ENCODE results near the gene MYO18B. TPM values are rescaled to one million over a fixed set of nuclear protein-coding genes. Genes with fewer than 3 reads are reported as not detected.

MYO18B gene
- total and polyA plus RNA-seq, 2 of the 4 experiments (the other 2 are of a cell fraction): under 0.01 TPM; not detected in 1

- Histone ChIP-seq H2AK9ac (replicated peaks; ENCODE audit: low read depth, low read length, poor library complexity) (no peak overlapping the region), H2BK5ac (ENCODE audit: low read depth, low read length, poor library complexity, severe bottlenecking) (no peak overlapping the region), H4K5ac (ENCODE audit: low read depth, low read length) (no peak overlapping the region), H4K91ac (ENCODE audit: insufficient read depth, low read depth, low read length) (no peak overlapping the region), H2AFZ (replicated peaks; ENCODE audit: low read length, poor library complexity) (no peak overlapping the region), H3K23ac (ENCODE audit: low read depth, low read length) (no peak overlapping the region), H3K56ac (ENCODE audit: extremely low read depth, insufficient read depth, low read length) (no peak overlapping the region), H3K4me3 (ENCODE audit: insufficient read depth, low read depth, low read length) (no peak overlapping the region), H3K14ac (replicated peaks; ENCODE audit: low read depth, low read length) (no peak overlapping the region), H3K4ac (ENCODE audit: low read depth, low read length) (no peak overlapping the region), H3K36me3 (ENCODE audit: control insufficient read depth, insufficient read depth, low read length) (no peaks in the 10 kb centered on the region), H3K4me1 (ENCODE audit: control insufficient read depth, insufficient read depth, low read length) (no peaks in the 10 kb centered on the region), H4K20me1 (ENCODE audit: insufficient read depth, low read length) (no peaks in the 10 kb centered on the region), H3K18ac (ENCODE audit: low read depth, low read length) (no peak overlapping the region), H3K27me3 (ENCODE audit: control insufficient read depth, insufficient read depth, low read length) (no peaks in the 10 kb centered on the region), H3K9me1 (ENCODE audit: insufficient read depth, low read length) (no peaks in the 10 kb centered on the region), H3K4me2 (ENCODE audit: low read depth, low read length) (no peak overlapping the region), H2BK15ac (ENCODE audit: low read depth, low read length) (no peak overlapping the region), H2BK20ac (ENCODE audit: low read depth, low read length) (no peak overlapping the region), H3K79me1 (ENCODE audit: low read depth in 1 of 2, low read length in 2 of 2) (no peaks in the 10 kb centered on the region), H2BK120ac (ENCODE audit: low read depth, low read length) (no peak overlapping the region), H3K9ac (ENCODE audit: low read depth, low read length) (no peak overlapping the region), H2AK5ac (ENCODE audit: low read depth, low read length) (no peak overlapping the region), H3K27ac (ENCODE audit: insufficient read depth, low read length) (no peak overlapping the region), H4K8ac (ENCODE audit: low read depth in 2 of 2, low read length in 2 of 2) (no peak overlapping the region), H3K9me3 (ENCODE audit: control insufficient read depth, insufficient read depth, low read length) (peaks cover 10% of the 10 kb centered on the region)
- no TSS peak for BruUV-seq (replicated peaks)
- dilution Hi-C loops (cut with HindIII; ENCODE audit: low sequenced_read_pairs, unreplicated experiment): no loop called here
- CTCF ChIA-PET: no interaction called here
- POLR2A ChIA-PET (ENCODE audit: unreplicated experiment): no interaction called here
- no peak for DNase-seq
- in situ Hi-C loops (cut with MboI; ENCODE audit: low sequenced_read_pairs): no loop called here
- ATAC-seq (ENCODE audit: low read depth): no peak
- intact Hi-C loops (cut with micrococcal nuclease): no loop called here
- no CpG with 5 or more reads among the region's 4 CpGs for WGBS, 2 experiments (ENCODE audit: extremely low coverage in 2 of 2, insufficient read length in 1 of 2)
- TF ChIP-seq CEBPB (IDR thresholded peaks at IDR 0.05; ENCODE audit: low read depth, low read length): no peak
- no peak for TF ChIP-seq SMC3 (IDR thresholded peaks at IDR 0.05; ENCODE audit: low read depth, low read length)
- no peak for TF ChIP-seq MAFK (IDR thresholded peaks at IDR 0.05; ENCODE audit: low read depth, low read length)
- no peak for TF ChIP-seq POLR2A (IDR thresholded peaks at IDR 0.05; ENCODE audit: low read depth, low read length)
- no peak for TF ChIP-seq FOS (IDR thresholded peaks at IDR 0.05; ENCODE audit: low read depth, low read length)
- no peak for TF ChIP-seq RAD21 (IDR thresholded peaks at IDR 0.05; ENCODE audit: low read length)
- TF ChIP-seq NFE2L2 (IDR thresholded peaks at IDR 0.05; ENCODE audit: low read depth, low read length): no peak
- TF ChIP-seq USF2 (IDR thresholded peaks at IDR 0.05; ENCODE audit: low read depth, low read length): no peak
- TF ChIP-seq BHLHE40 (IDR thresholded peaks at IDR 0.05; ENCODE audit: low read depth, low read length): no peak
- no peak for TF ChIP-seq MAZ (IDR thresholded peaks at IDR 0.05; ENCODE audit: borderline replicate concordance, low read depth, low read length)
- no peak for TF ChIP-seq CHD1 (IDR thresholded peaks at IDR 0.05; ENCODE audit: low read depth, low read length)
- no peak for TF ChIP-seq ELK1 (IDR thresholded peaks at IDR 0.05; ENCODE audit: borderline replicate concordance, low read depth, low read length)
- TF ChIP-seq MXI1 (IDR thresholded peaks at IDR 0.05; ENCODE audit: borderline replicate concordance, low read depth, low read length): no peak
- no peak for TF ChIP-seq RCOR1 (IDR thresholded peaks at IDR 0.05; ENCODE audit: insufficient replicate concordance, low read length)
- TF ChIP-seq CTCF (conservative IDR thresholded peaks at IDR 0.05; ENCODE audit: low read depth, low read length): no peak
- no peak for TF ChIP-seq RFX5 (IDR thresholded peaks at IDR 0.05; ENCODE audit: low read depth, low read length)
Observed at GRCh38 chr22:25806579-25806978, 64.6 kb downstream of the MYO18B start.
